ENCODE results near the gene ANKRD52.
"Not testable (repeated sequence)": the region's sequence is repeated elsewhere in the genome, so short reads cannot be mapped to it uniquely, and the experiment has no call there.

ANKRD52 gene

GRCh38 chr12:56288705-56289387 is 30.7 kb upstream of the ANKRD52 start:
- CTCF ChIA-PET, result interaction anchor here (0.6 to 1.3 kb wide), 2 partner anchors 22 to 176 kb away, joined by 4 to 5 read pairs; partner anchors contain the start of gene COQ10A
- no peak for DNase-seq (ENCODE audit: low spot score)
- TF ChIP-seq, protein P1, sequence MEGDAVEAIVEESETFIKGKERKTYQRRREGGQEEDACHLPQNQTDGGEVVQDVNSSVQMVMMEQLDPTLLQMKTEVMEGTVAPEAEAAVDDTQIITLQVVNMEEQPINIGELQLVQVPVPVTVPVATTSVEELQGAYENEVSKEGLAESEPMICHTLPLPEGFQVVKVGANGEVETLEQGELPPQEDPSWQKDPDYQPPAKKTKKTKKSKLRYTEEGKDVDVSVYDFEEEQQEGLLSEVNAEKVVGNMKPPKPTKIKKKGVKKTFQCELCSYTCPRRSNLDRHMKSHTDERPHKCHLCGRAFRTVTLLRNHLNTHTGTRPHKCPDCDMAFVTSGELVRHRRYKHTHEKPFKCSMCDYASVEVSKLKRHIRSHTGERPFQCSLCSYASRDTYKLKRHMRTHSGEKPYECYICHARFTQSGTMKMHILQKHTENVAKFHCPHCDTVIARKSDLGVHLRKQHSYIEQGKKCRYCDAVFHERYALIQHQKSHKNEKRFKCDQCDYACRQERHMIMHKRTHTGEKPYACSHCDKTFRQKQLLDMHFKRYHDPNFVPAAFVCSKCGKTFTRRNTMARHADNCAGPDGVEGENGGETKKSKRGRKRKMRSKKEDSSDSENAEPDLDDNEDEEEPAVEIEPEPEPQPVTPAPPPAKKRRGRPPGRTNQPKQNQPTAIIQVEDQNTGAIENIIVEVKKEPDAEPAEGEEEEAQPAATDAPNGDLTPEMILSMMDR (conservative IDR thresholded peaks at IDR 0.05; ENCODE audit: low read depth), result no peak
- POLR2A ChIA-PET (ENCODE audit: low non-redundant PET), result no interaction called here
- no peak overlapping the region for H3K27ac ChIP-seq

- TF ChIP-seq, protein P1 (conservative IDR thresholded peaks at IDR 0.05; ENCODE audit: low read depth), result no peak
- POLR2A ChIA-PET (ENCODE audit: low non-redundant PET), result no interaction called here
- no peak for DNase-seq (ENCODE audit: low spot score)
- CTCF ChIA-PET, result interaction anchor here (0.6 kb wide), 1 partner anchor 24 kb away, joined by 3 read pairs; no protein-coding TSS in a partner anchor
- no peak overlapping the region for H3K27ac ChIP-seq
Measured at GRCh38 chr12:56286044-56286830, 28.1 kb upstream of the ANKRD52 start.

DNA sequence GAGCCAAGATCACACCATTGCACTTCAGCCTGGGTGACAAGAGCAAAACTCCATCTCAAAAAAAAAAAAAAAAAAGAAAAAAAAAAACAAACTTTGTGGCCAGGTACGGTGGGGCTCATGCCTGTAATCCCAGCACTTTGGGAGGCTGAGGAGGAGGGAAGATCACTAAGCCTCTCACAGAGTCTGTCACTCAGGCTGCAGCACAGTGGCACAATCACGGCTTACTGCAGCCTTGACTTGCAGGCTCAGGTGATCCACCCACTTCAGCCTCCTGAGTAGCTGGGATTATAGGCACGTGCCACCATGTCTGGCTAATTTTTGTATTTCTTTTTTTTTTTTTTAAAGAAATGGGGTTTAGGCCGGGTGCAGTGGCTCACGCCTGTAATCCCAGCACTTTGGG is 26.1 kb upstream of the ANKRD52 start:
- ChIA-PET POLR2A (ENCODE audit: low non-redundant PET) (interaction anchor here (0.5 kb wide), 1 partner anchor 296 kb away, joined by 6 read pairs; no protein-coding TSS in a partner anchor), CTCF (interaction anchor here (0.6 kb wide), 1 partner anchor 110 kb away, joined by 6 read pairs; no protein-coding TSS in a partner anchor)
- DNase-seq (ENCODE audit: low spot score); H3K27ac ChIP-seq: not testable (repeated sequence)

DNA sequence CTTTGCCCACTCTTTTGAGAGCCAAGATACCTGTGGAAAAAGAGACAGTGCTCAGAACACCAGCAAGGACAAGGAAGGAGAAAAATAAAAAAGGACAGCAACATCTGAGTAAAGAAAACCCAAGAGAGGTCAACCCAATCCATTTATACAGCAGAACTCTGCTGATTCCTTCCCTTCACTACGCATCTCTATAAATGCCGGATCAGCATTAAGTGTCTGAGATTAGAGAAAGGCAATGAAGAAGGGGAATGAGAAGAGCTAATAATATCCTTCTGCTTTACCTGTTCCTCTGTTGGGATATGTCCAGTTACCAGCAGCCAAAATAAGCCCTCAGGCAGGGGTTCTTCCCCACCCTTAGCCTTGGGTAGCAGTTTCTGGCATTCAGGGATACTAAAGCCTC is 24.4 kb upstream of the ANKRD52 start:
- DNase-seq (ENCODE audit: low spot score), result no peak
- ChIA-PET CTCF (no interaction called here), POLR2A (ENCODE audit: low non-redundant PET) (no interaction called here)
- TF ChIP-seq, protein P1 (conservative IDR thresholded peaks at IDR 0.05; ENCODE audit: low read depth), result no peak
- H3K27ac ChIP-seq, result no peak overlapping the region

DNA sequence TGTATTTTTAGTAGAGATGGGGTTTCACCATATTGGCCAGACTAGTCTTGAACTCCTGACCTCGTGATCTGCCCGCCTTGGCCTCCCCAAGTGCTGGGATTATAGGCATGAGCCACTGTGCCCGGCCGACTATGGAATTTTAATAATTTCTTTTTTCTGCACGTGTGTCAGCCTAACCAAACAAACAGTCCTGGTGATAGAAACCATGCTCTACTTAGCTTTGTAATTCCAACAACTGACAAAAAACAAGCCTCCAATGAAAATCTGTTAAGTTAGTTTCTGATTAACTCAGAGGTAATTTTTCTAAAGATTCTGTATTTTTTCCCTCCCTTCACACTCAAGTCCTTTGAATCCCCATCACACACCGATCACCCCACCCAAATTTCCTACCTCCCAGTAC is 23.8 kb upstream of the ANKRD52 start:
- H3K27ac ChIP-seq, result no peak overlapping the region
- no peak for DNase-seq (ENCODE audit: low spot score)
- CTCF ChIA-PET, result no interaction called here
- POLR2A ChIA-PET (ENCODE audit: low non-redundant PET), result no interaction called here
- TF ChIP-seq, protein P1 (conservative IDR thresholded peaks at IDR 0.05; ENCODE audit: low read depth), result no peak

DNA sequence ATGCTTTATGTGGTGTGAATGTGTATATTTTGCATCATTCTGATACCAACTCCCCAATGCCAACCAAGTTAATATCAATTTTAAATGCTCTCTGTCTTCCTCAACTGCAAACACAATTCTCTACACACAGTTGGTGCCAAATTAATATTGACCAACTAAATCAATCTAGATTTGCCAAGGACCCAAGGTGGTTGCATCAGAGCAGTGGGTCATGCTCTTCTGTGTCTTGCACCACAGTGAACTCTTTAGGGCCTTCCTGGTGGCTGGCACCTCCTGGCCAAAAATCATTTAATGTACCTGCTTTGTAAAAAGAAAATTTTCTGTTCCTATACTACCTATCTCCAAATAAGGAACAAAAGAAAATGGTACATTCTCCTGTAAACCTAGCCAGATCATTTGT is 22.7 kb upstream of the ANKRD52 start:
- TF ChIP-seq, protein P1 (conservative IDR thresholded peaks at IDR 0.05; ENCODE audit: low read depth), result no peak
- DNase-seq (ENCODE audit: low spot score), result no peak
- POLR2A ChIA-PET (ENCODE audit: low non-redundant PET), result interaction anchor here (0.6 kb wide), 1 partner anchor 9 kb away, joined by 3 read pairs; no protein-coding TSS in a partner anchor
- no peak overlapping the region for H3K27ac ChIP-seq
- CTCF ChIA-PET, result interaction anchor here (1.1 kb wide), 1 partner anchor 9 kb away, joined by 4 read pairs; no protein-coding TSS in a partner anchor
